MG63 (cell line): Measurements from ENCODE around the gene MARF1. TPM values are rescaled to one million over a fixed set of nuclear protein-coding genes. Genes with fewer than 3 reads are reported as not detected.
"Not testable (repeated sequence)": the region's sequence is repeated elsewhere in the genome, so short reads cannot be mapped to it uniquely, and the experiment has no call there.

ENCODE experiments used
- DNase-seq: peaks from one replicate; pipeline ENCODE4 v3.0.0-alpha.2; 2020
- H3K27me3 ChIP-seq: fragments of 250-450 bp; sonication (Bioruptor Pico); 2 replicates; pipeline ENCODE4 v1.5.1; 2020; ENCODE audit warnings: mild to moderate bottlenecking, moderate library complexity
- H3K36me3 ChIP-seq: fragments of 250-450 bp; sonication (Bioruptor Pico); 2 replicates; pipeline ENCODE4 v1.5.1; 2020; ENCODE audit warnings: mild to moderate bottlenecking, moderate library complexity
- H3K4me3 ChIP-seq: fragments of 250-450 bp; sonication (Bioruptor Pico); 2 replicates; pipeline ENCODE4 v1.5.1; 2020; ENCODE audit warnings: mild to moderate bottlenecking, moderate library complexity
- H3K9me3 ChIP-seq: fragments of 250-450 bp; sonication (Bioruptor Pico); 2 replicates; pipeline ENCODE4 v1.5.1; 2020; ENCODE audit warnings: mild to moderate bottlenecking, moderate library complexity
- total RNA-seq: library from RNA; depleted of rRNA; stranded (reverse); fragments of >200 nt; shearing (Covaris generic); gene quantifications from 2 replicates; pipeline ENCODE4 v1.2.3, GENCODE V29; 2014; ENCODE audit warnings: low replicate concordance; rRNA removed

The MARF1 gene, protein sequence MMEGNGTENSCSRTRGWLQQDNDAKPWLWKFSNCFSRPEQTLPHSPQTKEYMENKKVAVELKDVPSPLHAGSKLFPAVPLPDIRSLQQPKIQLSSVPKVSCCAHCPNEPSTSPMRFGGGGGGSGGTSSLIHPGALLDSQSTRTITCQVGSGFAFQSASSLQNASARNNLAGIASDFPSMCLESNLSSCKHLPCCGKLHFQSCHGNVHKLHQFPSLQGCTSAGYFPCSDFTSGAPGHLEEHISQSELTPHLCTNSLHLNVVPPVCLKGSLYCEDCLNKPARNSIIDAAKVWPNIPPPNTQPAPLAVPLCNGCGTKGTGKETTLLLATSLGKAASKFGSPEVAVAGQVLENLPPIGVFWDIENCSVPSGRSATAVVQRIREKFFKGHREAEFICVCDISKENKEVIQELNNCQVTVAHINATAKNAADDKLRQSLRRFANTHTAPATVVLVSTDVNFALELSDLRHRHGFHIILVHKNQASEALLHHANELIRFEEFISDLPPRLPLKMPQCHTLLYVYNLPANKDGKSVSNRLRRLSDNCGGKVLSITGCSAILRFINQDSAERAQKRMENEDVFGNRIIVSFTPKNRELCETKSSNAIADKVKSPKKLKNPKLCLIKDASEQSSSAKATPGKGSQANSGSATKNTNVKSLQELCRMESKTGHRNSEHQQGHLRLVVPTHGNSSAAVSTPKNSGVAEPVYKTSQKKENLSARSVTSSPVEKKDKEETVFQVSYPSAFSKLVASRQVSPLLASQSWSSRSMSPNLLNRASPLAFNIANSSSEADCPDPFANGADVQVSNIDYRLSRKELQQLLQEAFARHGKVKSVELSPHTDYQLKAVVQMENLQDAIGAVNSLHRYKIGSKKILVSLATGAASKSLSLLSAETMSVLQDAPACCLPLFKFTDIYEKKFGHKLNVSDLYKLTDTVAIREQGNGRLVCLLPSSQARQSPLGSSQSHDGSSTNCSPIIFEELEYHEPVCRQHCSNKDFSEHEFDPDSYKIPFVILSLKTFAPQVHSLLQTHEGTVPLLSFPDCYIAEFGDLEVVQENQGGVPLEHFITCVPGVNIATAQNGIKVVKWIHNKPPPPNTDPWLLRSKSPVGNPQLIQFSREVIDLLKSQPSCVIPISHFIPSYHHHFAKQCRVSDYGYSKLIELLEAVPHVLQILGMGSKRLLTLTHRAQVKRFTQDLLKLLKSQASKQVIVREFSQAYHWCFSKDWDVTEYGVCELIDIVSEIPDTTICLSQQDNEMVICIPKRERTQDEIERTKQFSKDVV (N-terminal part only)
- total RNA-seq, result 3.2 and 3.7 TPM in 2 replicates

DNA sequence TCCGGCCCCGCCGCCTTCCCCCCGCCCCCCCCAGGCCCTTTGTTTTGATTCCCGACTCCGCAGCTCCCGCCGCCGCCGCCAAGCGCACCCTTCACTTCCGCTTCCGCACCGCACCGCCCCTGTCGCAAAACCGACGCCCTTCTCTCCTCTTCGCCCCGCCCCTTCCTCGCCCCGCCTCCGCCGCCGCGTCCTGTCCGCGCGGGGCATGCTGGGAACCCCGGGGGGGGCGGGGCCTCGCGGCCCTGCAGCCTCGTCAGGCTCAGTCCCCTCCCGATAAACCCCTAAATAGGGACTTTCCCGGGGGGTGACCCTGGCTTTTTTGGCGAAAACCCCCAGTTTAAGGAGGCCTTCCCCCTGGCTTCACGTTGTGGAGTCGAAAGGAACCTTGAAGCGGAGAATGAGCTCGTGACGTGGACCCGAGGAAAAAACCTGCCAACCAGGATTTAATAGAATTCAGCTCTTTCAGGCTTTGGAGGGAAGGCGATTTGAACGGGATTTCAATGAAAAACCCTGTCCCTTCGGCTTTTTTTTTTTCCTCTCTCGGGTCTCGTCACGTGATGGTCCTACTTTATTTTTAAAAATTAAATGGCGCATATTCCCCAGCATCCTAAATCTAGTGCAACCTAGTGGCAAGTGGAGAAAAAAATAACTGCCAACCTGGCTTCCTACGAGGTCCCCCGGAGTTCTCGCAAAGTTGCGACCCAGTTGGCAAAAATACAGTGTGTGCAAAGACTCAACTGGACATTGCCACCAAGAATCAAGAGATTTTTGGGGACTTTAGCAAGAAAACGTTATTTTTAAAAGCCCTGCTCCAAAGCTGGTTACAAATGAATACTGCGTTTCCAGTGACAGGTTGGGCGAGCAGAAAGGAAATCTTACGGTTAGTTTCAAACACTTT is at the start of gene MARF1:
TSS of gene MARF1 (minus strand) at position 107 of the 898 bp plus-strand sequence. CDS start 3,921 bp downstream, outside the sequence.
- peaks cover 6% of the 10 kb centered on the region for H3K36me3 ChIP-seq

DNA sequence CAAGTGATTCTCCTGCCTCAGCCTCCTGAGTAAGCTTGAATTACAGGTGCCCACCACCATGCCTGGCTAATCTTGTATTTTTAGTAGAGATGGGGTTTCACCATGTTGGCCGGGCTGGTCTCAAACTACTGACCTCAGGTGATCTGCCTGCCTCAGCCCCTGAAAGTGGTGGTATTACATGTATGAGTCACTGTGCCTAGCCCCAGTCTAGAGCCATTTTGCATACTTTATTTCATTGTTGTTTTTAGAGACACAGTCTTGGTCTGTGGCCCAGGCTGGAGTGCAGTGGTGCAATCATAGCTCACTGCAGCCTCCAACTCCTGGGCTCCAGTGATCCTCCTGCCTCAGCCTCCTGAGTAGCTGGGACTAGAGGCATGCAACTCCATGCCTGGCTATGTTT is 49.6 kb upstream of the MARF1 start:
- H3K27me3 ChIP-seq, DNase-seq, H3K9me3 ChIP-seq, H3K4me3 ChIP-seq: not testable (repeated sequence)
- H3K36me3 ChIP-seq, result peaks cover 81% of the 10 kb centered on the region

More for the DNA sequence above, at the start of gene MARF1:
- Histone ChIP-seq H3K27me3 (no peaks in the 10 kb centered on the region), H3K9me3 (no peaks in the 10 kb centered on the region), H3K4me3 (peak within 1 kb of the TSS; percentile 72)
- peak; percentile 99 for DNase-seq

DNA sequence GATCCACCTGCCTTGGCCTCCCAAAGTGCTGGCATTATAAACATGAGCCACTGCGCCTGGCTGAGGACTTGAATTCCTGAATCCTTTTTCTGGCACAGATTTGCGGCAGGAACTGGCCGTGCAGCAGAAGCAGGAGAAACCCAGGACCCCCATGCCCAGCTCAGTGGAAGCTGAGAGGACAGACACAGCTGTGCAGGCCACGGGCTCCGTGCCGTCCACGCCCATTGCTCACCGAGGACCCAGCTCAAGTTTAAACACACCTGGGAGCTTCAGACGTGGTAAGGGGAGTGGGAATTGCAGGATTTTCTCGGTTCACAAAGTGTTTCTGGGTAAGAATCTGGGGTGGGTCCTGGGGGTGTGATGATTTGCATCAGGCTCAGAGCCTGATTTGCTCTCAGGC is 48.1 kb upstream of the MARF1 start:
- H3K36me3 ChIP-seq, result peaks cover 82% of the 10 kb centered on the region
- no peak overlapping the region for H3K4me3 ChIP-seq
- H3K9me3 ChIP-seq, result no peaks in the 10 kb centered on the region
- no peaks in the 10 kb centered on the region for H3K27me3 ChIP-seq
- no peak for DNase-seq

DNA sequence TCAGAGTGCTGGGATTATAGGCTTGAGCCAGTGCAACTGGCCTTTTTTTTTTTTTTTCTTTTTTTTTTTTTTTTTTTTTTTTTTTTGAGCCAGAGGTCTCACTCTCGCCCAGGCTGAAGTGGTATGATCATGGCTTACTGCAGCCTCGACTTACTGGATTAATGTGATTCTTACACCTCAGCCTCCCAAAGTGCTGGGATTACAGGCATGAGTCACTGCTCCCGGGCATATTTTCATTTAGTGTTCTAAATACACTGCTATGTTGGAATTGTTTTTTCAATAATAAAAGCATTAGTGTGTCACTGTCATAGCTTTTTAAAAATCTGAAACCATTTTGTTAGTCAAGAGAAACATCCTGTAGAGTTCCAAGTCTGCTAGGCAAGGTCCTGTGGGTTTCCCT is 47.3 kb upstream of the MARF1 start:
- Histone ChIP-seq H3K36me3 (peaks cover 83% of the 10 kb centered on the region), H3K27me3 (no peaks in the 10 kb centered on the region), H3K4me3 (no peak overlapping the region), H3K9me3 (no peaks in the 10 kb centered on the region)
- DNase-seq, result peak; percentile 71

DNA sequence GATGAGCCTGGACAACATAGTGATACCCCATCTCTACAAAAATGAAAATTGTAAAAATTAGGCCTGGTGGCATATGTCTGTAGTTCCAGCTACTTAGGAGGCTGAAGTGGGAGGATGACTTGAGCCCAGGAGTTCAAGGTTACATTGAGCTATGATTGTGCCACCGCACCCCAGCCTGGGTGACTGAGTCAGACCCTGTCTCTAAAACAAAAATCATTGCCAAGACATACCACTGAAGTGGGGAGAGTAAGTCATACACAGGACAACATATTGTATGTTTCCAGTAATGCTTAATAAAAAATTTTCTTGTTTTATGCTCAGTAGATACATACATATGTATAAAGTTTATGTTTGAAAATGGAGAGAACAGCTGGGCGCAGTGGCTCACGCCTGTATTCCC is 46.3 kb upstream of the MARF1 start:
- Histone ChIP-seq H3K36me3 (peaks cover 84% of the 10 kb centered on the region), H3K4me3 (no peak overlapping the region), H3K9me3 (no peaks in the 10 kb centered on the region), H3K27me3 (no peaks in the 10 kb centered on the region)
- DNase-seq, result peak; percentile 56

DNA sequence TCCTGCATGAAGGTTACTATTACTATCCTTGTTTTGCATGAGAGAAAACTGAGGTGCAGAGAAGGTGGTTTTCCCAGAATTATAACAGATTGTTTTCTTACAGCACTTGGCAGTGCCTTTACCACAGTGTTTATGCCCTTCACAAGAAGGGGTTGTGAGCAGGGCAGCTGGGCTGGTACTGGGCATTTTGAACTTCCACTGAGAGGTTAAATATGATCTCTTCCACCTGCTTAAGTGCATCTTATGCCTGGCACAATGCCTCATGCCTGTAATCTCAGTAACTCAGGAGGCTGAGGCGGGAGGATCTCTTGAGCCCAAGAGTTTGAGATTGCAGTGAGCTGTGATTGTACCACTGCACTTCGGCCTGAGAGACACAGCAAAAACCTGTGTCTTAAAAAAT is 43.3 kb upstream of the MARF1 start:
- Histone ChIP-seq H3K27me3 (no peaks in the 10 kb centered on the region), H3K36me3 (peaks cover 79% of the 10 kb centered on the region), H3K9me3 (no peaks in the 10 kb centered on the region), H3K4me3 (no peak overlapping the region)
- no peak for DNase-seq

DNA sequence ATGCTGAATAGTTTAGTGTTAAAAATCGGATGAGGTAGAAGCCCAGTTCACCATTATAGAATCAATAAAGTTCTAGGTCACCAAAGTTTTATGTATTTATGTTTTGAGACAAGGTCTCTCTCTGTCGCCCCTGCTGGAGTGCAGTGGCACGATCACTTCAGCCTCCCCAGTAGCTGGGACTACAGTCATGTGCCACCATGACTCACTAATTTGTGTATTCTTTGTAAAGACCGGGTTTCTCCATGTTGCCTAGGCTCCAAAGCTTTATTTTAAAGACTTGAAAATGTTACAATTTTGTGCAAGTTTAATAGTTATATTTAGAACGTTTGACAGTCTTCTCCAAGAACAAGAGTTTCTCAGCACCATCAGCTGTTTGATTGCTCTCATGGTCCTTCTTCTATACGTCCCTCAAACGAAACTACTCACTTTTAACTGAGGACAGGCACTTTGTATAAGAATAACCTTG is 39.2 kb upstream of the MARF1 start:
- Histone ChIP-seq H3K9me3 (no peaks in the 10 kb centered on the region), H3K36me3 (peaks cover 78% of the 10 kb centered on the region), H3K4me3 (no peak overlapping the region), H3K27me3 (no peaks in the 10 kb centered on the region)
- peak; percentile 79 for DNase-seq

DNA sequence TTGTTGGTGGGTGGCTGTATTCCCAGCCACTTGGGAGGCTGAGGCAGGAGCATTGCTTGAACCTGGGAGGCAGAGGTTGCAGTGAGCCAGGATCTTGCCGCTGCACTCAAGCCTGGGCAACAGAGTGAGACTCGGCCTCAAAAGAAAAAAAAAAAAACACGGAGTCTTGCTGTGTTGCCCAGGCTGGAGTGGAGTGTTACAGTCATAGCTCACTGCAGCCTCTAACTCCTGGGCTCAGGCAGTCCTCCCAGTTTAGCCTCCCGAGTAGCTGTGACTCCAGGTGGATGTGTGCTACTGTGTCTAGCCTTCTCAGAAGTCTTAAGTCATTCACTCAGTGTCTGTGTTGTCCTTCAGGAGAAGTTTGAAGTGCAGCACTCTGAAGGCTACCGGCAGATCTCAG is 34.5 kb upstream of the MARF1 start:
- Histone ChIP-seq H3K4me3 (no peak overlapping the region), H3K9me3 (no peaks in the 10 kb centered on the region), H3K36me3 (peaks cover 60% of the 10 kb centered on the region), H3K27me3 (no peaks in the 10 kb centered on the region)
- DNase-seq, result no peak

DNA sequence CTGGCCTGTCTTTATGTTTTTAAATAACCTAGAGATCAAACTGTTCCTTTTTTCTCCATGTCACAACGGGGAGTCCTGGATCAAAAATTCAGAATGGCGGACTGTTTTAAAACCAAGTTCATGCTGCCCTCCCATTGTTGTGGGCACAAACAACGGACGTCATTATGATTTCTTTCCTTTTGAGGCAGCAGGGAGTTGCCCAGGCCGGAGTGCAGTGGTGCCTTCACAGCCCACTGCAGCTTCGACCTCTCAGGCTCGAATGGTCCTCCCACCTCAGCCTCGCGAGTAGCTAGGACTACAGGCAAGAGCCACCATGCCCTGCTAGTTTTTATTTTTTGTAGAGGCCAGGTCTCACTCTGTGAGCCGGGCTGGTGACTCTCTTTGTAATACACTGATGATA is 33.6 kb upstream of the MARF1 start:
- DNase-seq, result no peak
- peaks cover 61% of the 10 kb centered on the region for H3K36me3 ChIP-seq

DNA sequence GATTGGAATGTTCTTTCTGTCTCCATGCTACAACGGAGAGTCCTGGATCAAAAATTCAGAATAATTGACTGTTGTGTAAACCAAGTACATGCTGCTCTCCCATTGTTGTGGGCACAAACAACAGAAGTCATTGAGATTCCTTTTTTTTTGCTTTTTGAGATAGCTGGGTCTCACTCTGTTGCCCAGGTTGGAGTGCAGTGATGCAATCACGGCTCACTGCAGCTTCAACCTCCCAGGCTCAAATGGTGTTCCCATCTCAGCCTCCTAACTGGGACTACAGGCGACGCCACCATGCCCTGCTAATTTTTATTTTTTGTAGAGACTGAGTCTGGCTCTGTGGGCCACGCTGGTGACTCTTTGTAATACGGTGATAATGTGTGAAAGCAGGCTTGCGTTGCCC is 31.6 kb upstream of the MARF1 start:
- no peak overlapping the region for H3K4me3 ChIP-seq
- H3K27me3 ChIP-seq, result no peaks in the 10 kb centered on the region
- H3K36me3 ChIP-seq, result peaks cover 54% of the 10 kb centered on the region
- H3K9me3 ChIP-seq, result no peaks in the 10 kb centered on the region
- DNase-seq, result no peak

More for the DNA sequence above, 33.6 kb upstream of the MARF1 start:
- H3K4me3 ChIP-seq, result no peak overlapping the region
- no peaks in the 10 kb centered on the region for H3K27me3 ChIP-seq
- H3K9me3 ChIP-seq, result no peaks in the 10 kb centered on the region

DNA sequence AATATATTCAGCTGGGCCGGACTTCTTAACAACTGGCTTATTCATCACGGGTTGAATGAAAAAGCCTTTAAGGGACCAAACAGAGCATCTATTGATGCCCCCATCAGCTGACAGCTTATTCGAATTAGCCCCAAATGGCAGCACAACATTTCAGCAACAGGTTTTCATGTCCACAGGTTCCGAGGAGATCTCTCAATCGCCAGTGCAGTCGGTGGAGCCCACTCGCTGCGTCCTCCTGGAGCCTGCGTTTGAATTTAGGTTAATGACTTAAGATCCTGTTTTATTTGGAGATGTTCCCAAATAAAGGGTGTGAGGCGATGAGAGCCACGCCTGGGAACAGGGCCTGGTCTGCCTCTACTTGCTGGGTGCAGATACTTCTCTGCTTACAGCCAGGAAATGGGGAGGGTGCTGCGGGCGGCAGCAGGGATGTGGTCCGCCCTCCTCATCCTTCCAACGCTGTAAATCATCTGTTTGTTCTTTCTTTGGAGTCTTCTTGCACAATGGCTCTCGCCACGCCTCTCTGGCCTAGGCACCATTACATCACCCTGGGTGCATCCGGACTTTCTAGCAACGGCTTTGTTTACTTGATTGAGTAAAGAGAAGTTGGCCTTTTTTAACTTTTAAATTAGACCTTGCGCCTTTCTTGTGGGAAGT is 29.7 kb upstream of the MARF1 start:
- DNase-seq, result peak; percentile 97
- Histone ChIP-seq H3K36me3 (peaks cover 50% of the 10 kb centered on the region), H3K9me3 (no peaks in the 10 kb centered on the region), H3K27me3 (no peaks in the 10 kb centered on the region), H3K4me3 (no peak overlapping the region)

DNA sequence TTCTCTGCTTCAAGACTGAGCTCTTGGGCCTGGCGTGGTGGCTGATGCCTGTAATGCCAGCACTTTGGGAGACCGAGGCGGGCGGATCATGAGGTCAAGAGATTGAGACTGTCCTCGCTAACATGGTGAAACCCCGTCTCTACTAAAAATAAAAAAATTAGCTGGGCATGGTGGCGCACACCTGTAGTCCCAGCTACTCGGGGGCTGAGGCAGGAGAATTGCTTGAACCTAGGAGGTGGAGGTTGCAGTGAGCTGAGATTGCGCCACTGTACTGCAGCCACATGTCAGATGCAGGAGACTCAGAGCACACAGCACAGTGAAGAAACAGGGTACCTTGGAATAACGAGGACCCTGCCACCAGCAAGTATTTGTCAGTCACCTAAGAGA is 29.2 kb upstream of the MARF1 start:
- not testable (repeated sequence) for H3K9me3 ChIP-seq, DNase-seq, H3K27me3 ChIP-seq, H3K4me3 ChIP-seq
- peaks cover 50% of the 10 kb centered on the region for H3K36me3 ChIP-seq

DNA sequence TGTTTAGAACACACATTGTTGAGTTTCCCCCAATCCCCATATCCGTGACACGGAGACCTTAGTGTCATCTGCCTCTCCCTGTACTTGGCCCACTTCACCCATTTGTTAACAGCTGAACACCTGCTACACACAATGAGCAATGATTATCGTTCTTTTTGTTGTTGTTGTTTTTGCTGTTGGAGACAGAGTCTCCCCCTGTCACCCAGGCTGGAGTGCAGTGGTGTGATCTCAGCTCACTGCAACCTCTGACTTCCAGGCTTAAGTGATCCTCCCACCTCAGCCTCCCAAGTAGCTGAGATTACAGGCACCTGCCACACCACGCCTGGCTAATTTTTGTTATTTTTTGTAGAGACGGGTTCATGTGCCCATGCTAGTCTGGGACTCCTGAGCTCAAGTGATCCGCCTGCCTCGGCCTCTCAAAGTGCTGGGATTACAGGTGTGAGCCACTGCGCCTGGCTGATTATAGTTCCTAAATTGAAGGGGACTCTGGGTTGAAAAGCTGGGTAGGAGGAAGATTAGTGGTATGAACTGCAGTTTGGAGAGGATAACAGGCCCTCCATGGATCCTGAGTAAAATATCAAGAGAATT is 28.7 kb upstream of the MARF1 start:
- H3K36me3 ChIP-seq, result peaks cover 50% of the 10 kb centered on the region
- no peaks in the 10 kb centered on the region for H3K27me3 ChIP-seq
- no peak overlapping the region for H3K4me3 ChIP-seq
- no peaks in the 10 kb centered on the region for H3K9me3 ChIP-seq
- no peak for DNase-seq

DNA sequence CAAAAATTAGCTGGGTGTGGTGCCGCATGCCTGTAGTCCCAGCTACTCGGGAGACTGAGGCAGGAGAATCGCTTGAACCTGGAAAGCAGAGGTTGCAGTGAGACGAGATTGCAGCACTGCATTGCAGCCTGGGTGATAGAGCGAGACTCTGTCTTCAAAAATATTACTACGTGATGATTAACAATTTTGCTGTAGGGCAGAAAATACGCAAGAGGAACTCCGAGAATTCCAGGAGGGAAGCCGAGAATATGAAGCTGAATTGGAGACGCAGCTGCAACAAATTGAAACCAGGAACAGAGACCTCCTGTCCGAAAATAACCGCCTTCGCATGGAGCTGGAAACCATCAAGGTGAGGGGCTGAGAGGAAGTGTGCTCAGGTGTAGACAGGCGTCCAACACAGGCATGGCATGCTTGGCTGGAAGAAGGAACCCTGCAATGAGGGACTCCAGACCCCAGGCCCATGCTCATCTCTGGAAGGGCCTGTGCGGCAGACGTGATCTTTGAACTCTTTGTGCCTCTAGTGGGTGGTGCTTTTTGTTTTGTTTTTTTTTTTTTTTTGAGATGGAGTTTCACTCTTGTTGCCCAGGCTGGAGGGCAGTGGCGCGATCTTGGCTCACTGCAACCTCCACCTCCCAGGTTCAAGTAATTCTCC is 24.3 kb upstream of the MARF1 start:
- peaks cover 71% of the 10 kb centered on the region for H3K36me3 ChIP-seq
- H3K9me3 ChIP-seq, result no peaks in the 10 kb centered on the region
- no peak for DNase-seq
- no peak overlapping the region for H3K4me3 ChIP-seq
- no peaks in the 10 kb centered on the region for H3K27me3 ChIP-seq

DNA sequence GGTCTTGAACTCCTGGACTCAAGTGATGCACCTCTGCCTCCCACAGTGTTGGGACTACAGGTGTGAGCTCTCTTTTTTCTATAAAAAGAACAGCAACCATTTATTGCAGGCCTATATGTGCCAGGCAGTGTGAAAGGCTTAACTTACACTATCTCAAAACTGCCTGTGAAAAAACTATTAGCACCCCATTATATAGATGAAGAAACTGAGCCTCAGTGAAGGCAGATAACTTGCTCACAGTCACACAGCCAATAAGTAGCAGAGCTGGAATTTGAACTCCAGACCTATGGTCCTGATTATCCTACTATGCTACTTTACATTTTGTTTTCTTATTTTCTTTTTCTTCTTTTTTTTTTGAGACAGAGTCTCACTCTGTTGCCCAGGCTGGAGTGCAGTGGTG is 22.2 kb upstream of the MARF1 start:
- DNase-seq, result no peak
- Histone ChIP-seq H3K27me3 (no peaks in the 10 kb centered on the region), H3K9me3 (no peaks in the 10 kb centered on the region), H3K4me3 (no peak overlapping the region), H3K36me3 (peaks cover 64% of the 10 kb centered on the region)
